ENCODE data around the gene FAXDC2.
"Not testable (repeated sequence)": the region's sequence is repeated elsewhere in the genome, so short reads cannot be mapped to it uniquely, and the experiment has no call there.

Gene FAXDC2

DNA sequence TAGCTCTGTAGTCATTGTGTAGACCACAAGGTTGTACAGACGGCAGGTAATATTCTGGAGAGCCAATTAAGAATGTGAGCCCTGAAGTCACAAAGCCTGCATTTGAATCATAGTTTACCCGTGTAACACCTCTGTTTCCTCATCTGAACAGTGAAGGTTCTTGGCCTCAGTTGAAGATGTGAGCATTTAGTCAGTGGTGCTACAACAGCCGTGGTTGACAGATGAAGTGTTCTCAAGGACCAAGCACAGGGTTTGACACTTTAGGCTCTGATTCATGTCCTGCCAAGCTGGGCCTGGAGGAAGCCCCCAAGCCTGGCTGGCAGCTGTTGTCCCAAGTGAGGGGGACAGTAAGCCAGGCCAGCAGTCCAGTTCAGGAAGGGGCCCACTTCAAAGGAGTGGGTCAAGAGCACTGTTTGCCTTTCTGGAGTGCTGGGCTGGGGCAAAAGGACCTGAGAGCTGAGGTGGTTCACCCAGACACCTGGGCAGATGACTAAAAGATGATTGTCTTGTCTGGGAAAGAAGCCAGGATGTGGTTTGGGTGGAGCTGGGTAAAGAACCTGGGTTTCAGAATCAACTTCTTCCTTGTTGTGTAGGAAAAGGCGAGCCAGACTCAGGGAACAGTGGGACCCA lies 20.7 kb downstream of the FAXDC2 start:
- peak; percentile 69 for DNase-seq

- DNase-seq, result no peak
These were observed 21.2 kb downstream of the FAXDC2 start for GRCh38 chr5:154829181-154829588.

GRCh38 chr5:154824070-154824469 lies 26.3 kb downstream of the FAXDC2 start:
- DNase-seq, result no peak

GRCh38 chr5:154823605-154824004 lies 26.8 kb downstream of the FAXDC2 start:
- DNase-seq, result no peak

- not testable (repeated sequence) for DNase-seq
These were observed 27.5 kb downstream of the FAXDC2 start for GRCh38 chr5:154822896-154823295.

DNA sequence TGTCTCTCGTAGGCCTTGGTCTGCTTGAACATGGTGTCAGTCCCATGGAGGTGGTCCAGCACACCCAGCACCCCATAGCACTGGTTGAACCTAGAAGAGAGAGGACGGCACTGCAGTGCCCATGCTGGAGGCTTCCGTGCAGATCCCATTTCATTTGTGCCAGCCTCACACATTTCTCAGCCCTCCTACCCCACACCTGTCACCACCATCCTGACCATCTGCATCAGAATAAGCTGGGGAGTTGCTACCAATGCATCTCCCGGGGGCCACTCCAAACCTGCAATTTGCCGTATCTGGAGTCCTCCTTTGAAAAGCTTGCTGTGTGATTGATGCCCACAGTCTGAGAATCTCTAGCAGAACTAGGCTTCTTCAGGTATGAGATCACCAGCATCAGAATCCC lies 30.0 kb downstream of the FAXDC2 start:
- DNase-seq, result no peak

DNA sequence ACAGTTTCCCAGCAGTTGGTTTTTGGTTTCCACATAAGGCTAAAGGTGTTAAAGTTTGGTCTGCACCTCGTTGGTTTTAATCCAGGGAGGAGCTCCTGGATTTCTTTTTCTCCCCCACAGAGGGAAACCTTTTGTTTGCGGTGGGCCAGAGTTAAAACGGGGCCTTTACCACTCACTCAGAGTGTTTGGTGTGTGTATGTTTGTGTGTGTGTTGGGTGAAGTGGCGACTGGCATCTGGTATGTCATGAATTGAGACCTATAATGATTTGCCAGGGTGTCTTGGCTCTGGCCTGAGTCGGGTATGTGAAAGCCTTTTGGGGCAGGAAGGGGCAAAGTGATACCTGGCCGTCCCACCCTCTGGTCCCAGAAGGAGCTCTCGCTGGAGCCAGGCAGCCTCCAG lies 30.9 kb downstream of the FAXDC2 start:
- no peak for DNase-seq

- DNase-seq, result no peak
These were observed 31.8 kb downstream of the FAXDC2 start for GRCh38 chr5:154818471-154819116.

DNA sequence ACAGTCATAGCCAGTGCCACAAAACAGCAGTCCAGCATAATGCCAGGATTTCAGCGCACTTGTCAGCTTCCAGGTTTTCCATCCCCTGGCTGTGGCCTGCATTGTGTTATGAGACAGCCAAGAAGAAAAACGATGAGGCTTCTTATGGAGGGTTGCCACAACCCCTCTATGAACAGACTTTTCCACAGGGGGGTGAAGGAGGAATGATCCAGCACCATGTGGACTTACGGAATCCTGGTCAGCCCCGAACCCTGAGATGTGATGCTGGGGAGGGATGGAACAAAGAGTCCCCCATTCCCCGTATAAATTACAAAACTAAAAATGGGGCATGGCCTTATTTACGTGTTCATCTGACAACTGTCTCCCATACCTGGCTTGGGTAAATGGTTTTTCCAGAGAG lies 32.6 kb downstream of the FAXDC2 start:
- no peak for DNase-seq

DNA sequence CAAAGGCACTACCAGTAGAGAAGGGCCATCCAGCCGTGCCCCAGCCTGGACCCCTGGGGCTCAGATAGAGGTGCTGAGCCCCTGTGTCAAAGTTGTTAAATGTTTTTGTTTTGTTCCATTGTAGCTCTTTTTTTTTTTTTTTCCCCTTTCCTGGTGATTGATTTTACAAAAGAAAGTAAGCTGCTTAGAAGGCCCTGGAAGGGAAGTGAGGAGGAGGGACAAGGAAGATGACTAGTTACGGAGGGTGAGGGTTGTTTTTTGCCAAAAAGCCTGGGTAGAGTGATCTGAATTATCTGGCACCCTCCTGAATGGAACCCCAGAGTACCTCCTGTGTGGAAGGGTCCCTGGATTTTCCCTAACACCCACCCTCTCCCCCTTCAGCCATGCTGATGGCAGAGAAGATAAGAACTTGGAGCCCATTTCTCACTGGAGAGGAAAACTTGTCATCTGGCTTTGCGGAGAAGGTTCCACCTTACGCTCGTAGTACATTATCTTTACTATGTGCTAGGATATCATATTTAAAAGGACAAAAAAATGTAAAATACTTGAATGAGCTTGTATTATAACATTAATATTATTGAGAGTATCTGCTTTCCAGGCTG lies 33.4 kb downstream of the FAXDC2 start:
- no peak for DNase-seq

DNA sequence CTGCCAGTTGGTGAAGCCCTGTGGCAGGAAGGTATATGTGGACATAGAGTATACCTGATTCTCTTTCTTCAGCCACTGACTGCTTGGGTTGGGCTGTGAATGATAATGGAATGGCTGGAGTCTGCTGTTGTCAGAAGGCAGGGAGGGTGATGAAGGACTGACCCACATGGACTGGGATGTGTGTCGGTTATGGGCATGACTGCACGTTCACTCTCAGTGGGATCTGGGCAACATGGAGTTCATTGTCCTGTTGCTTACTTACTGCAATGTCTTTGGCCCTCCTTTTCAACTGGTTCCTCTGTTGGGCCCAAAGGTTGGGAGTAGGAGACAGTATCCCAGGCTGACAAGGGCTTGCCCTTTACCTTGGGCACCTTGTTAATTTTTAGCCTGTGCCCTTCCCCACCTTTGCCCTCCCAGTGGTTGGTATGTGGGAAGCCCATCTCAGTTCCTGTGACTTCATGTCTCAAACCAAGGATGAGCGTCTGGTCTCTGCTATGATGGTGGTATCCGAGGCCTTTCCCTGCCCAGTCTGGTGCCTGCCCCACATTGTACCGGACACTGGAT lies 34.6 kb downstream of the FAXDC2 start:
- no peak for DNase-seq

DNA sequence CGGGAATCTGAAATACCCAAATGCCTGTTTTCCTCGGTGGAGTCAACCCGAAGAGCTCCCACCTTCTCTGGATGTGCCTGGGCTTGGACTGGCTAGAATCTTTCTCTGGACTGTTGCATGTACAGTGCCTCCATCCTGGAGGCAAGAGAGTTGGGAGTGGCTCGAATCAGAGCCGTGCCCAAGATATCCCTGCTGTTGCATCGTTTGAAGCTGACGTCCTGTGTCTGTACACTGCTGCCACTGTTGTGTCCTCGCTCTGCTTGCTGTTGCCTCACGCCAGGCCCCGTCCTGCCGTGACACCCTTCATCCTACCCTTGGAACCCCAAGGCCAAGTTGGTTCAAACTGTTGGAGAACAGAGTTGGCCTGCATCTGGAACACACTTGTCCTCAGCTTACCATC lies 35.4 kb downstream of the FAXDC2 start:
- no peak for DNase-seq

DNA sequence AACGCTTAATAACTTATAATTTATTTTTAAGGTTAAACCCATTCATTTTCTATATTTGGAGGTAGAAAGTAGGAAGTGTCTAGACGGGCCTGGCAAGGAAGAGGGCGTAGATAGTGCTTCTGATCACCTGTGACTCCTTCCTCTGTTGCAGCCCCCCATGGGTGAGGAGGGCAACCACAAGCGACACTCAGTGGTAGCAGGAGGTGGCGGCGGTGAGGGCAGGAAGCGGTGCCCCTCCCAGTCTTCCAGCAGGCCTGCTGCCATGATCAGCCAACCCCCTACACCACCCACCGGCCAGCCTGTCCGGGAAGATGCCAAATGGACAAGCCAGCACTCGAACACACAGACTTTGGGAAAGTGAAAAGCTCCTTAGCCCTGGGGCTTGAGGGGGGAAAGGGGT lies 36.7 kb downstream of the FAXDC2 start:
- peak; percentile 68 for DNase-seq

GRCh38 chr5:154813158-154813557 lies 37.2 kb downstream of the FAXDC2 start:
- no peak for DNase-seq

- DNase-seq, result peak; percentile 78
These were observed 38.5 kb downstream of the FAXDC2 start for GRCh38 chr5:154811653-154812465.

DNA sequence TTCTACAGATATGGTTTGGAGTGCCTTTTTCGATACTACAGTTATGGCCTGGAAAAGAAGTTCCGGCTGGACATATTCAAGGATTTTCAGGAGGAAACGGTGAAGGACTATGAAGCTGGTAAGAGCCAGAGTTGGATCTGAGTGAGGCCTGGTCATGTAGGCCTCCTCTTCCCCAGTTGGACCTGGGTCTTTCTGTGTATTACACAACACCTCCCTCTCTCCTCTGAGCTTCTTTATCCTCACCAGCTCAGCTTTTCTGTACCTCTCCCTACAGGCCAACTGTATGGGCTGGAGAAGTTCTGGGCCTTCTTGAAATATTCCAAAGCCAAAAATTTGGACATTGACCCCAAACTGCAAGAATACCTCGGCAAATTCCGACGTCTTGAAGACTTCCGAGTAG lies 39.2 kb downstream of the FAXDC2 start:
- no peak for DNase-seq

DNA sequence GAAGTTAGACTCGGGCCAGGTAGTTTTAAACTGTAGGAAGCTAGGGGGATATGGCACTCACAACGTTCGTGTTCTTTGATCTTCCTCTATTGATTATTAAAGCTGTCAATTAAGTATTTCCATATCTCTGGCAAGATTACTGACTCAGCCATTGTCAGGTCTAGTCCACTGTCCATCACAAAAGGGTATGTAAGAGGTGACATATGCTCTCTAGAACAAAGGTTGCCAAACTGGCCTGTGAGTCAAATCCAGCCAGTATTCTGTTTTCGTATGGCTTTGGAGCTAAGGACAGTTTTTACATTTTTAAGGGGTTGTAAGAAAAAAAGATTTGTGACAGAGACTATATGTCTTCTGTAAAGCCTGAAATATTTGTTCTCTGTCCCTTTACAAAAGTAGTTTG lies 44.2 kb downstream of the FAXDC2 start:
- DNase-seq, result no peak

GRCh38 chr5:154802050-154802449 lies 48.4 kb downstream of the FAXDC2 start:
- no peak for DNase-seq

- no peak for DNase-seq
These were observed 49.3 kb downstream of the FAXDC2 start for GRCh38 chr5:154801083-154801482.

- DNase-seq, result no peak
These were observed 49.8 kb downstream of the FAXDC2 start for GRCh38 chr5:154800582-154800981.

GRCh38 chr5:154797762-154798161 lies 52.6 kb downstream of the FAXDC2 start:
- no peak for DNase-seq

DNA sequence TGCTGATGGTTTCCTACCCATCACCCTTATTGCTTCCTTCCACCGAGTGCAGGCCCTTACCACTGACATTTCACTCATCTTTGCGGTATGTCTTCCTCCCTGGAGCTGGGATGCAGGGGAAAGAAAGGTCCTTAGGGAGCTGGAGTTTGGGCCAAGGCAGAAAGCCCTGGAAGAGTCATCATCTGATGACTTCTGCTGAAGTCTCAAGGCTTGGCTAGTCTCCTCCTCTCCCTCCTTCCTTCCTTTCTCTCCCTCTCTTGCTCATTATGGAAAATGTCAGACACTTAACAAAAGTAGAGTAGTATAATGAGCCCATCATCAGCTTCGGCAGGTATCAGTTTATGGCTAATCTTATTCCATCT lies 55.2 kb downstream of the FAXDC2 start:
- DNase-seq, result no peak

- no peak for DNase-seq
These were observed 55.7 kb downstream of the FAXDC2 start for GRCh38 chr5:154794525-154795234.

Data from CD4-positive, alpha-beta T cell treated with Interleukin-17A for 4 hours (primary cell).